ENCODE measurements around the gene HYCC1. TPM values are rescaled to one million over a fixed set of nuclear protein-coding genes. Genes with fewer than 3 reads are reported as not detected.

Gene HYCC1
- total RNA-seq, 3 donors from 2014 or later = 5.1 to 28.5 (median 6.7) TPM

DNA sequence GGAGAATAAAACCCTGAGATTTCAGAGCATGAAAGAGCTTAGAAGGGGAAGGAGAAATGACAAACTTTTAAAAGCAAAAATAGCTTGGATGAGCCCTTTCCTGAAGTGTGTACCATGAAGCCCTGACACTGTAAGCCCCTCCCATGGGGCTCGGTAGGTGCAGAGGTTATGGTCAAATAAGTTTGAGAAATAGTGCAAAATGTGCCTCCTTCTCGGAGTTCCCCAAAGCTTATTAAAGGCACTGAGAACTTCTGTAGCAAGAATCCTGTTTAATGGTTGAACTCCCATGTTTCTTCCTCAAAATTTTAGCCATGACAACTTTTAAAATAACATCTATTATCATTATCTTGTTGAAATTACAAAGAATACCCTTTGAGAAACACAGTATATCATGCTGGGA lies 10.5 kb upstream of the HYCC1 start:
- Histone ChIP-seq H3K36me3 (ENCODE audit: low read depth) (no peaks in the 10 kb centered on the region), H3K4me1 (ENCODE audit: low read depth) (no peaks in the 10 kb centered on the region), H3K4me3 (no peak overlapping the region), H3K9me3 (no peaks in the 10 kb centered on the region)
- no peak for DNase-seq
- no peak for ATAC-seq
- TF ChIP-seq, protein P1, sequence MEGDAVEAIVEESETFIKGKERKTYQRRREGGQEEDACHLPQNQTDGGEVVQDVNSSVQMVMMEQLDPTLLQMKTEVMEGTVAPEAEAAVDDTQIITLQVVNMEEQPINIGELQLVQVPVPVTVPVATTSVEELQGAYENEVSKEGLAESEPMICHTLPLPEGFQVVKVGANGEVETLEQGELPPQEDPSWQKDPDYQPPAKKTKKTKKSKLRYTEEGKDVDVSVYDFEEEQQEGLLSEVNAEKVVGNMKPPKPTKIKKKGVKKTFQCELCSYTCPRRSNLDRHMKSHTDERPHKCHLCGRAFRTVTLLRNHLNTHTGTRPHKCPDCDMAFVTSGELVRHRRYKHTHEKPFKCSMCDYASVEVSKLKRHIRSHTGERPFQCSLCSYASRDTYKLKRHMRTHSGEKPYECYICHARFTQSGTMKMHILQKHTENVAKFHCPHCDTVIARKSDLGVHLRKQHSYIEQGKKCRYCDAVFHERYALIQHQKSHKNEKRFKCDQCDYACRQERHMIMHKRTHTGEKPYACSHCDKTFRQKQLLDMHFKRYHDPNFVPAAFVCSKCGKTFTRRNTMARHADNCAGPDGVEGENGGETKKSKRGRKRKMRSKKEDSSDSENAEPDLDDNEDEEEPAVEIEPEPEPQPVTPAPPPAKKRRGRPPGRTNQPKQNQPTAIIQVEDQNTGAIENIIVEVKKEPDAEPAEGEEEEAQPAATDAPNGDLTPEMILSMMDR (IDR thresholded peaks at IDR 0.05) = no peak
- intact Hi-C loops (cut with DNase I, micrococcal nuclease) = no loop called here

DNA sequence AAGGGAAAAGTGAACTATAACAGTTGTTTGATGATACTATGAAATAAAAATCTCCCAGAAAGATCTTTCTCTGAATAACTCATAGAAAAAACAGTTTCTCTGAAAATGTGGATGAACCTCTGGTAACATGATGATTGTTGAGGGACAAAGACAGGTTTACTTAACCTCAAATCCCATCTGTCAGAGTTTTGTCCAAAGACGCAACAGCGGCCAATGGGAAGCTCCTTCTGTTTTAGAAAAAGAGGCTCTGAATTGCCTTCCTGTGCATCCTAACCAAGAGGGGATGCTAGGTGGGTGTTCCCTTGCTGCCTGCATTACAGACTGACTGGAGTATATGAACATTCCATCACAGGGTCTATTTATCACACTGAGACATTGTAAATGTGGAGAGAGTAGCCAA lies 8.9 kb upstream of the HYCC1 start:
- no peaks in the 10 kb centered on the region for H3K9me3 ChIP-seq
- TF ChIP-seq, protein P1 (IDR thresholded peaks at IDR 0.05) = no peak
- no peak for DNase-seq
- H3K4me1 ChIP-seq (ENCODE audit: low read depth) = no peaks in the 10 kb centered on the region
- no peak for ATAC-seq
- intact Hi-C loops (cut with DNase I, micrococcal nuclease) = no loop called here
- H3K36me3 ChIP-seq (ENCODE audit: low read depth) = no peaks in the 10 kb centered on the region
- H3K4me3 ChIP-seq = no peak overlapping the region

GRCh38 chr7:23022258-23022769 lies 8.4 kb upstream of the HYCC1 start:
- Histone ChIP-seq H3K36me3 (ENCODE audit: low read depth) (no peaks in the 10 kb centered on the region), H3K4me3 (no peak overlapping the region), H3K4me1 (ENCODE audit: low read depth) (no peaks in the 10 kb centered on the region), H3K9me3 (no peaks in the 10 kb centered on the region)
- intact Hi-C loops (cut with DNase I, micrococcal nuclease) = no loop called here
- TF ChIP-seq, protein P1 (IDR thresholded peaks at IDR 0.05) = no peak
- no peak for ATAC-seq
- DNase-seq = no peak

GRCh38 chr7:23021596-23021995 lies 7.7 kb upstream of the HYCC1 start:
- H3K9me3 ChIP-seq = no peaks in the 10 kb centered on the region
- no peak overlapping the region for H3K4me3 ChIP-seq
- TF ChIP-seq, protein P1 (IDR thresholded peaks at IDR 0.05) = no peak
- no peaks in the 10 kb centered on the region for H3K4me1 ChIP-seq (ENCODE audit: low read depth)
- DNase-seq (no peak), ATAC-seq (no peak)
- intact Hi-C loops (cut with DNase I, micrococcal nuclease) = no loop called here
- no peaks in the 10 kb centered on the region for H3K36me3 ChIP-seq (ENCODE audit: low read depth)

- no peaks in the 10 kb centered on the region for H3K4me1 ChIP-seq (ENCODE audit: low read depth)
- ATAC-seq (peak; percentile 31), DNase-seq (no peak)
- no peaks in the 10 kb centered on the region for H3K9me3 ChIP-seq
- TF ChIP-seq, protein P1 (IDR thresholded peaks at IDR 0.05) = no peak
- no peak overlapping the region for H3K4me3 ChIP-seq
- no peaks in the 10 kb centered on the region for H3K36me3 ChIP-seq (ENCODE audit: low read depth)
- intact Hi-C loops (cut with DNase I, micrococcal nuclease) = no loop called here
Observed at GRCh38 chr7:23020742-23021401, 6.9 kb upstream of the HYCC1 start.

Data from mucosa of descending colon (tissue), 3 donors.